HepG2 (cell line): ENCODE data around the gene CPE. TPM values are rescaled to one million over a fixed set of nuclear protein-coding genes. Genes with fewer than 3 reads are reported as not detected.

Experiments used
- AGO2 ChIP-seq: fragments of 200-400 bp; formaldehyde crosslinking; optimal IDR thresholded peaks from 2 replicates; pipeline ENCODE3; 2017; ENCODE audit warnings: mild to moderate bottlenecking, low read depth, low read length, moderate library complexity
- EED ChIP-seq: sonication (generic); formaldehyde crosslinking; IDR thresholded peaks from 2 replicates; pipeline ENCODE4 v1.5.0; 2020; ENCODE audit warnings: mild to moderate bottlenecking, missing genetic modification reagents
- FOXO4 ChIP-seq: sonication (generic); formaldehyde crosslinking; conservative IDR thresholded peaks from 2 replicates; pipeline ENCODE4 v1.8.1; 2023; ENCODE audit warnings: missing genetic modification reagents
- HOXD1 ChIP-seq: sonication (generic); formaldehyde crosslinking; IDR thresholded peaks from 2 replicates; pipeline ENCODE4 v1.5.0; 2020; ENCODE audit warnings: missing genetic modification reagents
- MIER2 ChIP-seq: IDR thresholded peaks from 2 replicates; pipeline ENCODE4 v1.6.1; 2016; ENCODE audit warnings: missing biosample characterization, missing genetic modification reagents
- TAF15 ChIP-seq: fragments of 200-400 bp; formaldehyde crosslinking; IDR thresholded peaks from one replicate; pipeline ENCODE4 v1.6.1; 2018; ENCODE audit warnings: mild to moderate bottlenecking, low read depth, low read length; ENCODE audit not compliant: poor library complexity, severe bottlenecking
- TP53 ChIP-seq: sonication (generic); formaldehyde crosslinking; conservative IDR thresholded peaks from 2 replicates; pipeline ENCODE4 v1.4.0; 2020; ENCODE audit warnings: missing genetic modification reagents
- ZNF24 ChIP-seq: fragments of 450-650 bp; IDR thresholded peaks from 2 replicates; pipeline ENCODE4 v1.6.1; 2017; ENCODE audit warnings: antibody characterized with exemption, mild to moderate bottlenecking
- ZNF333 ChIP-seq: sonication (generic); formaldehyde crosslinking; IDR thresholded peaks from 2 replicates; pipeline ENCODE4 v1.4.0; 2020; ENCODE audit warnings: mild to moderate bottlenecking, missing genetic modification reagents, borderline replicate concordance
- ZNF503 ChIP-seq: sonication (generic); formaldehyde crosslinking; IDR thresholded peaks from 2 replicates; pipeline ENCODE4 v1.4.0; 2020; ENCODE audit warnings: missing genetic modification reagents
- polyA plus RNA-seq, 8 experiments: library from polyadenylated mRNA; depleted of rRNA in 3 of 8; stranded (reverse) in 7 of 8; unstranded in 1 of 8; fragments of >200 nt; fragmentation: Illumina TruSeq in 4 of 8; extraction: Trizol in 4 of 8; gene quantifications; 2 replicates each; pipeline versions ENCODE4 v1.2.1 to v1.2.3, GENCODE V29; 2011 to 2016; ENCODE audit warnings: low read depth in 4 of 8, missing spikeins in 1 of 8, mixed read lengths in 1 of 8; ENCODE audit not compliant: insufficient read depth in 1 of 8
- total RNA-seq, 5 experiments: library from RNA; depleted of rRNA; stranded (reverse); fragments of >200 nt; fragmentation: Illumina TruSeq; extraction: Trizol; gene quantifications; 2 replicates each; pipeline ENCODE4 v1.2.3, GENCODE V29; 2016; ENCODE audit warnings: low read depth in 1 of 5
- TF ChIP-seq, protein P1 (sequence below), 2 experiments: fragments of 450-650 bp in 1 of 2; sonication (generic) in 1 of 2; formaldehyde crosslinking in 1 of 2; IDR thresholded peaks; 2 replicates each; pipeline versions ENCODE4 v1.6.1 to v1.8.0; 2016 to 2022; ENCODE audit warnings: antibody characterized with exemption in 1 of 2, mild to moderate bottlenecking in 1 of 2, missing genetic modification reagents in 1 of 2
- TF ChIP-seq, protein P2 (sequence below): sonication (generic); formaldehyde crosslinking; IDR thresholded peaks from 2 replicates; pipeline ENCODE4 v1.4.0; 2020; ENCODE audit warnings: mild to moderate bottlenecking, missing genetic modification reagents
- TF ChIP-seq, protein P3 (sequence below): sonication (generic); formaldehyde crosslinking; conservative IDR thresholded peaks from 2 replicates; pipeline ENCODE4 v1.8.0; 2022; ENCODE audit warnings: missing genetic modification reagents

CPE gene
- total and polyA plus RNA-seq, 2 of the 13 experiments (the other 11 are each of a cell fraction or from before 2014, with no cell fraction given), result 268 to 852 TPM

GRCh38 chr4:165369522-165369921 is 9.3 kb upstream of the CPE start (continued):
- TF ChIP-seq FOXO4 (no peak), TP53 (CRISPR knock-in tag) (no peak), AGO2 (no peak), ZNF503 (peak; percentile 81), EED (CRISPR knock-in tag) (no peak), MIER2 (CRISPR knock-in tag) (peak; percentile 88), HOXD1 (CRISPR knock-in tag) (no peak), TAF15 (no peak), ZNF333 (CRISPR knock-in tag) (no peak), ZNF24 (peak; percentile 35; the same call in 1 of the 2 replicates)
- TF ChIP-seq, protein P1, sequence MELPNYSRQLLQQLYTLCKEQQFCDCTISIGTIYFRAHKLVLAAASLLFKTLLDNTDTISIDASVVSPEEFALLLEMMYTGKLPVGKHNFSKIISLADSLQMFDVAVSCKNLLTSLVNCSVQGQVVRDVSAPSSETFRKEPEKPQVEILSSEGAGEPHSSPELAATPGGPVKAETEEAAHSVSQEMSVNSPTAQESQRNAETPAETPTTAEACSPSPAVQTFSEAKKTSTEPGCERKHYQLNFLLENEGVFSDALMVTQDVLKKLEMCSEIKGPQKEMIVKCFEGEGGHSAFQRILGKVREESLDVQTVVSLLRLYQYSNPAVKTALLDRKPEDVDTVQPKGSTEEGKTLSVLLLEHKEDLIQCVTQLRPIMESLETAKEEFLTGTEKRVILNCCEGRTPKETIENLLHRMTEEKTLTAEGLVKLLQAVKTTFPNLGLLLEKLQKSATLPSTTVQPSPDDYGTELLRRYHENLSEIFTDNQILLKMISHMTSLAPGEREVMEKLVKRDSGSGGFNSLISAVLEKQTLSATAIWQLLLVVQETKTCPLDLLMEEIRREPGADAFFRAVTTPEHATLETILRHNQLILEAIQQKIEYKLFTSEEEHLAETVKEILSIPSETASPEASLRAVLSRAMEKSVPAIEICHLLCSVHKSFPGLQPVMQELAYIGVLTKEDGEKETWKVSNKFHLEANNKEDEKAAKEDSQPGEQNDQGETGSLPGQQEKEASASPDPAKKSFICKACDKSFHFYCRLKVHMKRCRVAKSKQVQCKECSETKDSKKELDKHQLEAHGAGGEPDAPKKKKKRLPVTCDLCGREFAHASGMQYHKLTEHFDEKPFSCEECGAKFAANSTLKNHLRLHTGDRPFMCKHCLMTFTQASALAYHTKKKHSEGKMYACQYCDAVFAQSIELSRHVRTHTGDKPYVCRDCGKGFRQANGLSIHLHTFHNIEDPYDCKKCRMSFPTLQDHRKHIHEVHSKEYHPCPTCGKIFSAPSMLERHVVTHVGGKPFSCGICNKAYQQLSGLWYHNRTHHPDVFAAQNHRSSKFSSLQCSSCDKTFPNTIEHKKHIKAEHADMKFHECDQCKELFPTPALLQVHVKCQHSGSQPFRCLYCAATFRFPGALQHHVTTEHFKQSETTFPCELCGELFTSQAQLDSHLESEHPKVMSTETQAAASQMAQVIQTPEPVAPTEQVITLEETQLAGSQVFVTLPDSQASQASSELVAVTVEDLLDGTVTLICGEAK (IDR thresholded peaks at IDR 0.05), result no peak
- TF ChIP-seq, protein P1 (CRISPR knock-in tag; IDR thresholded peaks at IDR 0.05), result peak; percentile 39; the same call in 1 of the 2 replicates
- TF ChIP-seq, protein P2, sequence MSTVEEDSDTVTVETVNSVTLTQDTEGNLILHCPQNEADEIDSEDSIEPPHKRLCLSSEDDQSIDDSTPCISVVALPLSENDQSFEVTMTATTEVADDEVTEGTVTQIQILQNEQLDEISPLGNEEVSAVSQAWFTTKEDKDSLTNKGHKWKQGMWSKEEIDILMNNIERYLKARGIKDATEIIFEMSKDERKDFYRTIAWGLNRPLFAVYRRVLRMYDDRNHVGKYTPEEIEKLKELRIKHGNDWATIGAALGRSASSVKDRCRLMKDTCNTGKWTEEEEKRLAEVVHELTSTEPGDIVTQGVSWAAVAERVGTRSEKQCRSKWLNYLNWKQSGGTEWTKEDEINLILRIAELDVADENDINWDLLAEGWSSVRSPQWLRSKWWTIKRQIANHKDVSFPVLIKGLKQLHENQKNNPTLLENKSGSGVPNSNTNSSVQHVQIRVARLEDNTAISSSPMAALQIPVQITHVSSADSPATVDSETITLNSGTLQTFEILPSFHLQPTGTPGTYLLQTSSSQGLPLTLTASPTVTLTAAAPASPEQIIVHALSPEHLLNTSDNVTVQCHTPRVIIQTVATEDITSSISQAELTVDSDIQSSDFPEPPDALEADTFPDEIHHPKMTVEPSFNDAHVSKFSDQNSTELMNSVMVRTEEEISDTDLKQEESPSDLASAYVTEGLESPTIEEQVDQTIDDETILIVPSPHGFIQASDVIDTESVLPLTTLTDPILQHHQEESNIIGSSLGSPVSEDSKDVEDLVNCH, result no peak
- TF ChIP-seq, protein P3, sequence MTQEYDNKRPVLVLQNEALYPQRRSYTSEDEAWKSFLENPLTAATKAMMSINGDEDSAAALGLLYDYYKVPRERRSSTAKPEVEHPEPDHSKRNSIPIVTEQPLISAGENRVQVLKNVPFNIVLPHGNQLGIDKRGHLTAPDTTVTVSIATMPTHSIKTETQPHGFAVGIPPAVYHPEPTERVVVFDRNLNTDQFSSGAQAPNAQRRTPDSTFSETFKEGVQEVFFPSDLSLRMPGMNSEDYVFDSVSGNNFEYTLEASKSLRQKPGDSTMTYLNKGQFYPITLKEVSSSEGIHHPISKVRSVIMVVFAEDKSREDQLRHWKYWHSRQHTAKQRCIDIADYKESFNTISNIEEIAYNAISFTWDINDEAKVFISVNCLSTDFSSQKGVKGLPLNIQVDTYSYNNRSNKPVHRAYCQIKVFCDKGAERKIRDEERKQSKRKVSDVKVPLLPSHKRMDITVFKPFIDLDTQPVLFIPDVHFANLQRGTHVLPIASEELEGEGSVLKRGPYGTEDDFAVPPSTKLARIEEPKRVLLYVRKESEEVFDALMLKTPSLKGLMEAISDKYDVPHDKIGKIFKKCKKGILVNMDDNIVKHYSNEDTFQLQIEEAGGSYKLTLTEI (CRISPR knock-in tag), result no peak
